HEK293T (cell line): Measurements from ENCODE around the gene UBR3.

ENCODE experiments used
- ELF4 ChIP-seq: fragments of 450-650 bp; IDR thresholded peaks from 2 replicates; pipeline ENCODE4 v1.6.1; 2017; ENCODE audit warnings: antibody characterized with exemption
- FOXK2 ChIP-seq: fragments of 450-650 bp; IDR thresholded peaks from 2 replicates; pipeline ENCODE4 v1.6.1; 2016; ENCODE audit warnings: mild to moderate bottlenecking
- FOXM1 ChIP-seq: fragments of 450-650 bp; IDR thresholded peaks from 2 replicates; pipeline ENCODE4 v1.6.1; 2017; ENCODE audit warnings: mild to moderate bottlenecking, borderline replicate concordance
- HDGF ChIP-seq: fragments of 450-650 bp; IDR thresholded peaks from 2 replicates; pipeline ENCODE4 v1.6.1; 2017; ENCODE audit warnings: antibody characterized with exemption, borderline replicate concordance
- PKNOX1 ChIP-seq: fragments of 450-650 bp; IDR thresholded peaks from 2 replicates; pipeline ENCODE4 v1.6.1; 2016
- SP1 ChIP-seq: fragments of 450-650 bp; IDR thresholded peaks from 2 replicates; pipeline ENCODE4 v1.6.1; 2017
- SUZ12 ChIP-seq: fragments of 450-650 bp; IDR thresholded peaks from 2 replicates; pipeline ENCODE4 v1.6.1; 2016; ENCODE audit warnings: mild to moderate bottlenecking

- TF ChIP-seq ELF4, result no peak
- no peak for TF ChIP-seq PKNOX1
- no peak for TF ChIP-seq HDGF
- TF ChIP-seq SP1, result no peak
- TF ChIP-seq FOXM1, result no peak
- TF ChIP-seq SUZ12, result no peak
- TF ChIP-seq FOXK2, result no peak
Observed at GRCh38 chr2:170019060-170019805, 192.0 kb downstream of the UBR3 start.
